Measurements from ENCODE around the gene GOLIM4. TPM values are rescaled to one million over a fixed set of nuclear protein-coding genes. Genes with fewer than 3 reads are reported as not detected.

GOLIM4 gene
- polyA plus RNA-seq, 3 donors, result 90.2 to 112 (median 104) TPM

DNA sequence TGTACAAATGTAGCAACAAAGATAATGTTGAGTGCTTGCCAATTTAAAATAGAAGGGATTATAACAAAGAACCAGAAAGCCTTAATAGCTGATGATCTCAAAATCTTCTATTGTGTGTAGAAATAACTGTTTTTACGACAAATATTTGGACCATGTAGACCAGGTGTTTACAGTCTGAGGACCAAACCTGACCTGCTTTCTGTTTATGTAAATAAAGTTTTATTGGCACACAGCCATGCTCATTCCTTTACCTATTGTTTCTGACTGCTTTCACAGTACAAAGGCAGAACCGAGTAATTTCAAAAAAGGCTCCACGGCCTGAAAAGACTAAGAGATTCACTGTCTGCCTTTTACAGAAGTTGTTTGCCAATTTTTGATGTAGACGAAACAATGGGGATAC, 91.8 kb downstream of the GOLIM4 start:
- no peak for DNase-seq

DNA sequence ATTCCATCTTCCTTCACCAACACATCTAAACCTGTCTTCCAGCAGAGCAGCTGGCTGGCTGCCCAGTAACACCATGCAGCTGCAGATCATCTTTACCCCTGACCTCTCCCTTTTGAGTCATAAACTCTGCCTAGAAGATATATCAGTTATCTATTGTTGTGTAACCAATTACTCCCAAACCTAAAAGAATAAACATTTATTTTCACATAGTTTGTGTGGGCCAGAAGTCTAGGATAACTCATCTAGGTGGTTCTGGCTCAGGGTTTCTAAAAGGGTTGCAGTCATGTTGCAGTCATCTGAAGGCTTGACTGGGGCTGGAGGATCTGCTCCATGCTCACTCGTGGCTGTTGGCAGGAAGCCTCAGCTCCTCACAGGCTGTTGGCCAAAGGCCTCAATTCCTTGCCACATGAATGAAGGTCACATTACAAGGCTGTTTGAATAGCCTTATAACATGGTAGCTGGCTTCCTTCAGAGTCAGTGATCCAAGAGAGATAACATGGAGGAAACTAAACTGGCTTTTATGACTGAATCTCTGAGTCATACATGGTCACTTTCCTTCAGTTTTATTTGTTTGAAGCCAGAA, 92.8 kb downstream of the GOLIM4 start:
- no peak for DNase-seq

DNA sequence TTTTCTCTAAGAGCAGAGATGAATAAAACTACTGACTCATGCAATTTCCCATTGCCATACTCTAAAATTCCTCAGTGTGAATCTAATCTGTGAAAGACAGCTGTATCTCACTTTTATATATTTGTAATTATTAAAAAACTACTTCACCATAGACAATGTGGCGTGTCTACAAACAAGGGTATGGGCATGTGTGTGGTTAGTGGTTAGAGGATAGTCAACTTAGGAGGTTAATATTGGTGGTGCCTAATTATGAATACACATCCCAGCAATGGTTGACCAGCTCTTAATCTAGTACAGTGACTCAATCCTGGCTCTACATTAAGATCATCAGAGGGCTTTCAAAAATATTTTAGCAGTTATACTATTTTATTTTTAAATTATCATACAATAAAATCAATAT, 94.5 kb downstream of the GOLIM4 start:
- DNase-seq, result no peak

DNA sequence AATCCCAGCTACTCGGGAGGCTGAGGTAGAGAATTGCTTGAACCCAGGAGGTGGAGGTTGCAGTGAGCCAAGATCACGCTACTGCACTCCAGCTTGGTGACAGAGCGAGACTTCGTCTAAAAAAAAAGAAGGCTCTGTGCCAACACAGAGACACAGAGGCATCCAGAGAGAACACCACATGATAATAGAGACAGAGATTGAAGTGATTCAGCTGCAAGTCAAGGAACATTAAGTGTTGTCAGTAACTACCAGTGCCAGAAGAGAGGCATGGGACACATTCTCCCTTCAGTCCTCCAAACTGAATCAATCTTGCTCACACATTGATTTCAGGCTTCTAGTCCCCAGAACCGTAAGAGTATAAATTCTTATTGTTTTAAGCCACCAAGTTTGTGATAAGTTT, 97.5 kb downstream of the GOLIM4 start:
- no peak for DNase-seq

- DNase-seq, result no peak
These were observed 99.2 kb downstream of the GOLIM4 start for GRCh38 chr3:167996514-167996913.

GRCh38 chr3:167992381-167992780, 103.3 kb downstream of the GOLIM4 start:
- no peak for DNase-seq

DNA sequence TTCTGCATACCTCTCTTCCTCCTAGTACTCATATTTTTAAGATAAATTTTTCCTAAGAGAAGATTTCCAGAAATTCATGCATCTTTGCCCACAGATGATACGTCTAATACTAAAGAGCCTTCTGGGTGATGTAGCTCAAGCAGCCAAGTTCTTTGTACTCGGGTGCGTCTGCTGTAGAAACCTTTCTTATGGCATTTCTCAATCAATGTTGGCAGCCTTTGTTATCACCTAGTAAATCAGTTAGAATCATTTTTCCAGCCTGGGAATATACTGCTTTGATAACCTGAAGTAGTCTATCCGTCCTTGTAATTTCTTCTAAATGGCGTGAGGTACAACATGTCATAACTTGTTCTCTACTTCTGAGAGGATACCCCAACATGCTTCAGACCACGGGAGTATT, 104.5 kb downstream of the GOLIM4 start:
- no peak for DNase-seq

DNA sequence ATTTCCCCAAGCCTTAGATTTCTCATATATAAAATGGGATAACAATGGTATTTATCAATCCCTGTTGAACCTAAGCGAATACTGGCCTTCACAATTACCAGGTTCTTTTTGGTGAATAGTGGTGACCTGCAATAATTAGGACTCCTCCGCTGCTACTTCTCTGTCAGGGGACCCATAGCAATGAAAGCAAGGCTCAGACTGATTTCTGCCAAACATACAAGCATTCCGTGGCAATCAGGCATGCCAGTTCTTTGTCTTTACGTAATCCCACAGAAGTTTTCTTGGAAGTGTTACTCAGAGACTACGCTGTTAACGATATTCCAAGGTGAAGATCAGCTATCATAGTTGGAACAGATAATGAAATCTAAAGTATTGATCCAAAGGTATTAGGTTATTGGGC, 105.7 kb downstream of the GOLIM4 start:
- no peak for DNase-seq

- no peak for DNase-seq
These were observed 106.7 kb downstream of the GOLIM4 start for GRCh38 chr3:167989066-167989465.

DNA sequence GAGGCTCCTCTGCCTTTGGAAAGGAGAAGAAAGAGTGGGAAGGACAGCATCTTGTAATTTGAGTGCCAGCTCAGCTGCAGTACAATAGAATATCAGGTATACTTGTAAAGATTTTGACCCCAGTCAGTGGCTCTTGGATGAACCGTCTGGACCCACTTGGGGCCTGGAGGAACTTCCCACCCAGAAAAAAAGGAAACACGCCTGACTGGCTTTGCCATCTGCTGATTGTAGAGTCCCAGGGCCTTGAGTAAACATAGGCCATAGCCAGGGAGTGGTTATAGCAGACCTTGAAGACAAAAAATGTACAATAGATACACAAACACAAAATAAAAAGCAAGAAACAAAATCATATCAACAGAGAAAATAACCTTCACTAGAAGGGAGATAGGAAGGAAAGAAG, 112.1 kb downstream of the GOLIM4 start:
- DNase-seq, result no peak

DNA sequence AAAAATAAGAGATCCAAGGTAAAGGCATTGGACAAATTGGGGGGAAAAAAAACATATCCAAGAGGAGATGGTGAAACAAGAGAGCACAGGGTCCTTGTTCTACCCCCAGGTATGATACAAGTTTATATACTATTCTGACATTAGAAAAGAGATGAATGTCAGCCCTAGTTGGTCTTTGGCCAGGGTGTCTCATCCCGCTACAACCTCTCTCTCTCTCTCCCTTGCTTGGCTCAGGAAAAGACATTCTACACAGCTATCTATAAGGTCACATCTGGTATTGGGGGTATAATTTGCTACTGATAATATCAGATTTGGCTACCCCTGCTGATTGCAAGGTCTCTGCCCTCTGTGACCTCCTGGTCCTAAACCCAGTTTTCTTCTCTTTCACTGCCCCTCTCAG, 117.2 kb downstream of the GOLIM4 start:
- DNase-seq, result no peak

- no peak for DNase-seq
These were observed 117.7 kb downstream of the GOLIM4 start for GRCh38 chr3:167978071-167978470.

- no peak for DNase-seq
These were observed 119.0 kb downstream of the GOLIM4 start for GRCh38 chr3:167976516-167977361.

DNA sequence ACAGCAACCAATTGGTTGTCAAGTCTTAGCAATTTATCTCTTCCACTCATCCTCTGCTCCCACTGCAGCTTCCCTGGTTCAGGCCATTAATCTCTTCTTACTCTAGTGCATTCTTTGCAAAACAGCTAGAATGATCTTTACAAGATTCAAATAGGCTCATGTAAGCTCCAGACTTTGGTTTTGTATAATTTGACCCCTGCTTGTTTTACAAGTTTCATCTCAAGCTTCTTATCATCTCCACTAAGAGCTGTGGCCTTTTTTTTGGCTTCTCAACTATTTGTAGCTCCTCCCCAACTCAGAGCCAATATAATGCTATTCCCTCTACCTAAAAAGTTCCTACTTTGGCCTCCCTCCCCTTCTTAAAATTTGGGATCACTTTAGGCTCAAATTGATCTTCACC, 121.8 kb downstream of the GOLIM4 start:
- no peak for DNase-seq

DNA sequence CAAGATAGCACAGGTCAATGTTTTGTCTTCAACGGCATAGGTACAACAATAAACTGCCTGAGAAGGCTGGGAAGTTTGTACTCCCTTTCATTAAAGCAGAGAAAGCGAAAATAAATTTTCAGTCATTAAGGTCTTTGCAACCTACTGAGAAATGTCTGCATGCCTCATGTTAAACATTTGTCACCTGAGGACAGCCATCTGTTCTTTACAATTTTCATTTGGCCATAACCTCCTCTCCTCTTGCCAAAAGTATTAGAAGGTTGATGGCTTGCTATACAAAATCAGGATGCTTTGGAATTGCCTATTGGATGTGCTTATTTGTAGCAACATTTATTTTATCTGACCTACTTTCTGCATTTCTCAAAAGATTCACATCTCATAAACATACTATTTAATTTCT, 122.7 kb downstream of the GOLIM4 start:
- no peak for DNase-seq

DNA sequence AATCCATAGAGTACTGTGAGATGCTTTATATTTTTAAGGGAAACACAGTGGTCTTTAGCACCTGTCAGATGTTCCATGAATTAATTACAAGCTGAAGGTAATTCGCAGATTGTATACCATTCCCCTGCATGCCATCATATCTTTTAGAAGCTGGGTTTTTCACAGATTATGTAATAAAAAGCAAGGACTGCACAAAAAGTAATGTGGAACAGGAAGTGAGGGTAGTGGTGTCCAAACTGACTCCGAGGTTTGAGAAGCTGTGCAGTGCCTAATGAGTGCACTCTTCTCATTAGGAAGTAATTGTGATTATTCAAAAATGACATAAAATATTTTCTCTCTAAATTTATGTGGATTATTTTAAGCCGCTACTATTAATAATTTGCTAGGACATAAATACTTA, 123.2 kb downstream of the GOLIM4 start:
- DNase-seq, result no peak

DNA sequence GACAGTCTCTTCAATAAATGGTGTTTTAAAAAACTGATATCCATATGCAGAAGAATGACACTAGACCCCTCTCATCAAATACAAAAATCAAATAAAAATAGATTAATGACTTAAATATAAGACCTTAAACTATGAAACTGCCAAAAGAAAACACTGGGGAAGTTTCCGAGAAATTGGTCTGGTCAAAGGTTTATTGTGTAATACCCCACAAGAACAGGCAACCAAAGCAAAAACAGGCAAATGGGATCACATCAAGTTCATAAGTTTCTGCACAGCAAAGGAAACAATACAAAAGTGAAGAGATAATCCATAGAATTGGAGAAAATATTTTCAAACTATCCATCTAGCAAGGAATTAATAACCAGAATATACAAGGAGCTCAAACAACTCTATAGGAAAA, 126.2 kb downstream of the GOLIM4 start:
- no peak for DNase-seq

DNA sequence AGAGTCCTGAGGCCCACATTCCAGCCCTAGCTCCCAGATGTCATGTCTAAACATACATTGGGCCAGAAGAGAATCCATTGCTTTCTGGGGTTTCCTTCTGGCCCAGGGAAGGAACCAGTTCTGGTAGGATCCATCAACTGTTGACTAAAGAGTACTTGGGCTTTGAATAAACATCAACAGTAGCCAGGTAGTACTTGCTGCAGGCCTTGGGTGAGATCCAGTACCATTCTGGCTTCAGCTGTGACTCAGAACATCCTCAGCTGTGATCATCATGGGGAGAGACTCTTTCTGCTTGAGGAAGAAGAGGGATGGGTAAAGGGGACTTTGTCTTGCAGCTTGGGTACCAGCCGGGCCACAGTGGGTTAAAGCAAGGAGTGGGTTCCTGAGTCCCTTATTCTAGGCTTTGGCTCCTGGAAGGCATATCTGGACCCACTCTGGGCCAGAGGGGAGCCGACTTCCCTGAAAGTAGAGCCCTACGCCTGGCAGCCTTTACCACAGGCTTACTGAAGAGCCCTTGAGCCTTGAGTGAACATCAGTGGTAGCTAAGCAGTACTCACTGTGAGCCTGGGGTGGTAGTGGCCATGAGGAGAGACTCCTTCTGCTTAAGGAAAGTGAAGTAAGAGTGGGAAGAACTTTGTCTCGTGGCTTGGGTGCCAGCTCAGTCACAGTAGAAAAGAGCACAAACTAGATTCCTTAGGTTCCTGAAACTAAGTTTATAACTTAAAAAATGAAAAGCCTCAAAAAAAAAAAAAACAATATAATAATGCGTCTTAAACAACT, 128.3 kb downstream of the GOLIM4 start:
- DNase-seq, result no peak

All from renal pelvis (tissue), 4 donors.